Measurements from ENCODE around the gene NR1D1.

GRCh38 chr17:40076591-40076990, 23.8 kb downstream of the NR1D1 start:
- TF ChIP-seq POLR2A (IDR thresholded peaks at IDR 0.05): no peak
- TF ChIP-seq, protein P1, sequence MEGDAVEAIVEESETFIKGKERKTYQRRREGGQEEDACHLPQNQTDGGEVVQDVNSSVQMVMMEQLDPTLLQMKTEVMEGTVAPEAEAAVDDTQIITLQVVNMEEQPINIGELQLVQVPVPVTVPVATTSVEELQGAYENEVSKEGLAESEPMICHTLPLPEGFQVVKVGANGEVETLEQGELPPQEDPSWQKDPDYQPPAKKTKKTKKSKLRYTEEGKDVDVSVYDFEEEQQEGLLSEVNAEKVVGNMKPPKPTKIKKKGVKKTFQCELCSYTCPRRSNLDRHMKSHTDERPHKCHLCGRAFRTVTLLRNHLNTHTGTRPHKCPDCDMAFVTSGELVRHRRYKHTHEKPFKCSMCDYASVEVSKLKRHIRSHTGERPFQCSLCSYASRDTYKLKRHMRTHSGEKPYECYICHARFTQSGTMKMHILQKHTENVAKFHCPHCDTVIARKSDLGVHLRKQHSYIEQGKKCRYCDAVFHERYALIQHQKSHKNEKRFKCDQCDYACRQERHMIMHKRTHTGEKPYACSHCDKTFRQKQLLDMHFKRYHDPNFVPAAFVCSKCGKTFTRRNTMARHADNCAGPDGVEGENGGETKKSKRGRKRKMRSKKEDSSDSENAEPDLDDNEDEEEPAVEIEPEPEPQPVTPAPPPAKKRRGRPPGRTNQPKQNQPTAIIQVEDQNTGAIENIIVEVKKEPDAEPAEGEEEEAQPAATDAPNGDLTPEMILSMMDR (IDR thresholded peaks at IDR 0.05): no peak
